Gastroesophageal sphincter (tissue), 4 donors: ENCODE data around the gene TLX3. TPM values are rescaled to one million over a fixed set of nuclear protein-coding genes. Genes with fewer than 3 reads are reported as not detected.

ENCODE experiments used
- ATAC-seq: fragments of 150-250 bp; one replicate; pipeline ENCODE4 v1.9.1; 2016; ENCODE audit warnings: mild to moderate bottlenecking, moderate library complexity
- H3K27ac ChIP-seq, 4 donors: fragments of 200-600 bp; sonication (generic) in 3 of 4; 1 replicate in 3 of 4; 2 replicates in 1 of 4; pipeline ENCODE4 v1.5.1; 2016 to 2019
- H3K27me3 ChIP-seq: fragments of 200-600 bp; sonication (generic); one replicate; pipeline ENCODE4 v1.5.1; 2019
- H3K36me3 ChIP-seq, 2 donors: fragments of 200-600 bp; sonication (generic); one replicate each; pipeline ENCODE4 v1.5.1; 2019; ENCODE audit warnings: control low read depth in 1 of 2
- H3K4me1 ChIP-seq, 3 donors: fragments of 200-600 bp; sonication (generic); 1 replicate in 2 of 3; 2 replicates in 1 of 3; pipeline ENCODE4 v1.5.1; 2016 to 2019; ENCODE audit warnings: control low read depth in 2 of 3
- H3K4me3 ChIP-seq, 2 donors: fragments of 200-600 bp; sonication (generic); one replicate each; pipeline ENCODE4 v1.5.1; 2019; ENCODE audit warnings: mild to moderate bottlenecking in 1 of 2, moderate library complexity in 1 of 2
- H3K9me3 ChIP-seq, 3 donors: fragments of 200-600 bp; sonication (generic); one replicate each; pipeline ENCODE4 v1.5.1; 2017 to 2019; ENCODE audit warnings: control low read depth in 2 of 3
- CTCF ChIP-seq, 4 experiments: fragments of 200-600 bp in 2 of 4; fragments of 450-650 bp in 2 of 4; sonication (generic) in 1 of 4; IDR thresholded peaks; one replicate each; pipeline ENCODE4 v1.5.1; 2017 to 2019; ENCODE audit warnings: antibody characterized with exemption in 4 of 4, mild to moderate bottlenecking in 2 of 4, moderate library complexity in 2 of 4
- EP300 ChIP-seq: sonication (generic); formaldehyde crosslinking; IDR thresholded peaks from one replicate; pipeline ENCODE4 v1.6.1; 2017; ENCODE audit warnings: antibody characterized with exemption, mild to moderate bottlenecking
- POLR2A ChIP-seq, 2 donors: fragments of 450-650 bp; IDR thresholded peaks; one replicate each; pipeline ENCODE4 v1.6.1; 2017; ENCODE audit warnings: antibody characterized with exemption in 2 of 2, mild to moderate bottlenecking in 2 of 2, moderate library complexity in 1 of 2
- POLR2AphosphoS5 ChIP-seq: sonication (generic); formaldehyde crosslinking; IDR thresholded peaks from one replicate; pipeline ENCODE4 v1.6.1; 2017; ENCODE audit warnings: antibody characterized with exemption
- WGBS, 2 donors: methylation state at CpG; one replicate each; pipeline ENCODE4 v1.1.5; 2018; ENCODE audit warnings: low coverage in 1 of 2; 5-methylcytosine and 5-hydroxymethylcytosine counted together
- total RNA-seq, 4 donors: library from RNA; depleted of rRNA; stranded (reverse); fragments of >200 nt; gene quantifications; one replicate each; pipeline ENCODE4 v1.1.0, GENCODE V29; 2016

The TLX3 gene
- total RNA-seq, 4 donors from 2014 or later: not detected

- WGBS, 2 donors: 80 to 90% methylated on average over 1 to 2 of the region's 2 CpGs
- Histone ChIP-seq H3K9me3 (no peaks in the 10 kb centered on the region), H3K36me3 (no peaks in the 10 kb centered on the region), H3K4me1 (no peaks in the 10 kb centered on the region), H3K27ac (no peak overlapping the region), H3K27me3 (no peaks in the 10 kb centered on the region), H3K4me3 (no peak overlapping the region)
- no peak for ATAC-seq
- no peak for TF ChIP-seq POLR2A (IDR thresholded peaks at IDR 0.05)
- TF ChIP-seq POLR2AphosphoS5: no peak
- no peak for TF ChIP-seq EP300
- TF ChIP-seq CTCF (IDR thresholded peaks at IDR 0.05): no peak
Observed at GRCh38 chr5:171272996-171273970, 35.8 kb upstream of the TLX3 start.

- Histone ChIP-seq H3K36me3 (no peaks in the 10 kb centered on the region), H3K27me3 (no peaks in the 10 kb centered on the region), H3K27ac (no peak overlapping the region), H3K9me3 (no peaks in the 10 kb centered on the region), H3K4me1 (no peaks in the 10 kb centered on the region), H3K4me3 (no peak overlapping the region)
- WGBS, 2 donors: 53 to 60% methylated on average over 4 to 5 of the region's 5 CpGs
- TF ChIP-seq POLR2AphosphoS5: no peak
- no peak for TF ChIP-seq POLR2A (IDR thresholded peaks at IDR 0.05)
- TF ChIP-seq CTCF (IDR thresholded peaks at IDR 0.05): no peak
- TF ChIP-seq EP300: no peak
- no peak for ATAC-seq
Observed at GRCh38 chr5:171275841-171276544, 33.1 kb upstream of the TLX3 start.

- no peaks in the 10 kb centered on the region for H3K9me3 ChIP-seq
- no peak for ATAC-seq
- H3K4me1 ChIP-seq: no peaks in the 10 kb centered on the region
- TF ChIP-seq EP300 (no peak), POLR2AphosphoS5 (no peak), POLR2A (IDR thresholded peaks at IDR 0.05) (no peak), CTCF (IDR thresholded peaks at IDR 0.05) (no peak)
- WGBS, 2 donors: 88 to 89% methylated on average over 7 of the region's 7 CpGs
- H3K27me3 ChIP-seq: no peaks in the 10 kb centered on the region
- no peak overlapping the region for H3K4me3 ChIP-seq
- H3K36me3 ChIP-seq: no peaks in the 10 kb centered on the region
- H3K27ac ChIP-seq: no peak overlapping the region
Observed at GRCh38 chr5:171283753-171284152, 25.3 kb upstream of the TLX3 start.

GRCh38 chr5:171285465-171285864 lies 23.6 kb upstream of the TLX3 start:
- Histone ChIP-seq H3K27me3 (no peaks in the 10 kb centered on the region), H3K27ac (no peak overlapping the region), H3K4me3 (no peak overlapping the region), H3K9me3 (no peaks in the 10 kb centered on the region), H3K36me3 (no peaks in the 10 kb centered on the region), H3K4me1 (no peaks in the 10 kb centered on the region)
- WGBS, 2 donors: 64 to 90% methylated on average over 2 of the region's 2 CpGs
- TF ChIP-seq POLR2AphosphoS5 (no peak), CTCF (IDR thresholded peaks at IDR 0.05) (no peak), POLR2A (IDR thresholded peaks at IDR 0.05) (no peak), EP300 (no peak)
- ATAC-seq: no peak
